H54 (cell line): ENCODE results near the gene RTF1.

ENCODE experiments used
- DNase-seq: peaks from one replicate; pipeline ENCODE4 v3.0.0; 2011; ENCODE audit warnings: low spot score, mixed read lengths; ENCODE audit not compliant: insufficient read length
- FAIRE-seq: peaks from 3 replicates; lab custom pipeline; 2011; peaks lifted over from hg19 to GRCh38; lab: Jason Lieb, UNC
- POLR2A ChIP-seq: IDR thresholded peaks from 2 replicates; pipeline ENCODE4 v1.6.1; 2011; ENCODE audit warnings: low read depth, mild to moderate bottlenecking, low read length

The RTF1 gene

GRCh38 chr15:41486286-41486685, 69.4 kb downstream of the RTF1 start:
- DNase-seq (no peak), FAIRE-seq (no peak)
- no peak for TF ChIP-seq POLR2A

GRCh38 chr15:41487381-41487780, 70.5 kb downstream of the RTF1 start:
- TF ChIP-seq POLR2A: no peak
- FAIRE-seq (no peak), DNase-seq (no peak)

GRCh38 chr15:41487802-41488201, 70.9 kb downstream of the RTF1 start:
- FAIRE-seq (no peak), DNase-seq (no peak)
- no peak for TF ChIP-seq POLR2A

GRCh38 chr15:41489641-41490040, 72.7 kb downstream of the RTF1 start:
- TF ChIP-seq POLR2A: no peak
- FAIRE-seq: no peak

GRCh38 chr15:41490355-41490754, 73.5 kb downstream of the RTF1 start:
- TF ChIP-seq POLR2A: no peak
- FAIRE-seq (peak; percentile 89), DNase-seq (peak; percentile 99)

More at GRCh38 chr15:41489641-41490040, 72.7 kb downstream of the RTF1 start:
- DNase-seq: no peak

- no peak for TF ChIP-seq POLR2A
- DNase-seq: no peak
- no peak for FAIRE-seq
These were observed 75.0 kb downstream of the RTF1 start for GRCh38 chr15:41491889-41492288.

- DNase-seq (no peak), FAIRE-seq (no peak)
- no peak for TF ChIP-seq POLR2A
These were observed 75.8 kb downstream of the RTF1 start for GRCh38 chr15:41492597-41493204.

GRCh38 chr15:41493205-41493901, 76.5 kb downstream of the RTF1 start, which contains the start of gene ITPKA:
TSS of gene ITPKA (plus strand) at chr15:41493874. CDS start at chr15:41493928, 54 bp downstream.
- FAIRE-seq: peak; percentile 6
- peak; percentile 97 for DNase-seq
- TF ChIP-seq POLR2A: peak; percentile 47; the same call in 1 of the 2 replicates

- TF ChIP-seq POLR2A: no peak
- FAIRE-seq: no peak
These were observed 77.0 kb downstream of the RTF1 start for GRCh38 chr15:41493902-41494189.

GRCh38 chr15:41494190-41494921, 77.5 kb downstream of the RTF1 start:
- no peak for FAIRE-seq
- no peak for DNase-seq
- TF ChIP-seq POLR2A: no peak

More at GRCh38 chr15:41493902-41494189, 77.0 kb downstream of the RTF1 start:
- no peak for DNase-seq

- no peak for DNase-seq
- FAIRE-seq: no peak
- no peak for TF ChIP-seq POLR2A
These were observed 78.2 kb downstream of the RTF1 start for GRCh38 chr15:41494922-41495735.

GRCh38 chr15:41495736-41496599, 79.1 kb downstream of the RTF1 start:
- DNase-seq: no peak
- no peak for TF ChIP-seq POLR2A

GRCh38 chr15:41498657-41499056, 81.8 kb downstream of the RTF1 start:
- DNase-seq (no peak), FAIRE-seq (no peak)
- TF ChIP-seq POLR2A: no peak

More at GRCh38 chr15:41495736-41496599, 79.1 kb downstream of the RTF1 start:
- no peak for FAIRE-seq
